Measurements from ENCODE around the gene MAP1LC3B.

The MAP1LC3B gene

DNA sequence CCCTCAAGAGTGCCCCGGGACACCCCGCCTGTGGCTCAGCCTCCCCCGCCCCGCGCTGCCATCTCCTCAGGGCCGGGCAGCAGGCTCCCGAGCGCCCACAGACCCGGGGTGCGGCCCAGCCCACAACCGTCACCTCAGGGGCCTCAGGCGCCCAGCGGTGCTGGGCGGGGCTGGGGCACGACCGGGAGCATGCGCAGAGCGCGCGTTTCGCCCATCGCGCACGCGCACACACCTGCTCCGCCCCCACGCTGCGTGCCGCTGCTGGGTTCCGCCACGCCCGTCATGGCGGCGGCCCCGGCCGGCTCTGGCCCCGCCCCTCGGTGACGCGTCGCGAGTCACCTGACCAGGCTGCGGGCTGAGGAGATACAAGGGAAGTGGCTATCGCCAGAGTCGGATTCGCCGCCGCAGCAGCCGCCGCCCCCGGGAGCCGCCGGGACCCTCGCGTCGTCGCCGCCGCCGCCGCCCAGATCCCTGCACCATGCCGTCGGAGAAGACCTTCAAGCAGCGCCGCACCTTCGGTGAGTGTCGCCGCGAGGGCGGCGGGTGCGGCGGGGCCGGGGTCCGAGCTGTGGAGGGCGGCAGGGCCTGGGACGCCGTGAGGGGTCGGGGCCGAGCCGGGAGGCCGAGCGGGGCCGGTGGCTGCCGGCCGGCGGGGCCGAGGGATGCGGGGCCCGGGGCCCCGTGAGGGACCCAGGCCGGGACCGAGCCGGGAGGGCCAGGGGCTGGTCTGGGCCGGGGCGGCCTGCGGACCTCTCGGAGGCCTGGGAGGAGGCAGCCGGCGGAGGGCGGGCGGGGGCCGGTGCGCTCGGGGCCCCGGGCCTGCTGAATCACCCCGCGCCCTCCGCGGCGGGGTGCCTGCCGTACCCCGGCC lies at the start of gene MAP1LC3B:
Gene MAP1LC3B (plus strand): TSS at position 387 of the 871 bp plus-strand sequence. CDS start 92 bp downstream, at position 479.
- peak; percentile 91 for DNase-seq

DNA sequence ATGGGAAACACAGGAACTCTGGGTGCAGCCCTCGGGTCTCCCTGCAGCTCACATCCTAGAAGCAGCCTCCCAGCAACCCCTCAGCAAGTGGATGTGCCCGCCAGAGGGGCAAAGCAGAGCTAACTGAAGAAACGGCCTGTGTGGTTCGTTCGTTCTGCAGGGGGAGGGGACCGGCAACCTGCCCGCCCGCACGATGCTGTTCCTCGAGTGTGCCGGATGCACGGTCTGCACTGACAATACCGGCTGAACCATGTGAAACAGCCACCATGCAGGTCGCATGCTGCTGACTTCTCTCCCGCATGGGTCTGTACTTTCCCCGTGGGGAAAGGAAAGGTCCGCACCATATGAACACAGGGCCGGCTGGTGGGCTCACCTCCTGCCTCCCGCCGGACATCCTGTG lies 49.6 kb upstream of the MAP1LC3B start:
- DNase-seq: no peak

DNA sequence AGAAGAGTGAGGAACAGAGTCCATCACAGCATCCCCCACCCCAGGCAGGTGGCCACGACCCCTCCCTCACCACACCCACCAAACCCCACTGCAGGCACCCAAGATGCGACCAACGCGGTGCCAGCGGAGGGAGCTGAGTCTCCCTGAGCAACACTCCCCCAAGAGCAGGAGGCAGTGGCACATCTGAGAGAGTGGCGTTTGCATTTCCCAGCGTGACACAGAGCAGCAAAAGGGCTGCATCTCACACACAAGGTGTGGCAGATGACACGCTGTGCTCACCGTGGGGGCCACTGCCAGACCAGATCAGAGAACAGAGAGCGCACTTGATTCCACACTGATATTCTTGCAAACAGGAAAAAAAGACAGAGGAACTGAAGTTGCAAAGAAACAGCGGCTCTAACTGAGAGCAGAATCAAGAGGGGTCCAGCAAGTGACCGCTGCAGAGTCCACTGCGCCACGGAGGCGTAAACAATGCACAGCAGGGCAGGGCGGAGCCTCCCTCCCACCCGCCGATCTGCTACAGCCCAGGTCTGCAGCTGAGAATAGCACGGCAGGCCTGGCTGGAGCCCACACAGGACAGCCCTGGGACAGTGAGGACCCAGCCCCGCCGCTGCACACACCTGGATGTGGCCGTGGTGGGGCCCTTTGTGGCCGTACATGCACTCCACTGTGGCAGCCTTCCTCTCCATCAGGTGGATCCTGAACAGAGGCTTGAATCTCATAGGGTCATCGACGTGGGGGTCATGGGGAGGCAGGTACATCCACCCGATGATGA lies 49.0 kb upstream of the MAP1LC3B start:
- no peak for DNase-seq

DNA sequence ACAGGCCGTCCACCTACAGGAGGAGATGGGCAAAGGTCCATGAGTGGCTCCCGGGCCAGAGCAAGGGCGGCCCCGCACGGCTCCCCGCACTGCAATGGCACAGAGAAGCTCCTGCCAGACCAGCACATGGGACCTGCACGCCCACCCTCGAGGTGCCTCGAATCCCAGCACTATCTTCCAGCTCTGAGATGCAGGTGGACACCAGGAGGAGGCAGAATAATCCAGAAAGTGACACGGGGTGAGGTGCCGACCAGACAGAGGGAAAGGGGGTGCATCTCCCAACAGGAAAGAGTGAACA lies 48.4 kb upstream of the MAP1LC3B start:
- no peak for DNase-seq

DNA sequence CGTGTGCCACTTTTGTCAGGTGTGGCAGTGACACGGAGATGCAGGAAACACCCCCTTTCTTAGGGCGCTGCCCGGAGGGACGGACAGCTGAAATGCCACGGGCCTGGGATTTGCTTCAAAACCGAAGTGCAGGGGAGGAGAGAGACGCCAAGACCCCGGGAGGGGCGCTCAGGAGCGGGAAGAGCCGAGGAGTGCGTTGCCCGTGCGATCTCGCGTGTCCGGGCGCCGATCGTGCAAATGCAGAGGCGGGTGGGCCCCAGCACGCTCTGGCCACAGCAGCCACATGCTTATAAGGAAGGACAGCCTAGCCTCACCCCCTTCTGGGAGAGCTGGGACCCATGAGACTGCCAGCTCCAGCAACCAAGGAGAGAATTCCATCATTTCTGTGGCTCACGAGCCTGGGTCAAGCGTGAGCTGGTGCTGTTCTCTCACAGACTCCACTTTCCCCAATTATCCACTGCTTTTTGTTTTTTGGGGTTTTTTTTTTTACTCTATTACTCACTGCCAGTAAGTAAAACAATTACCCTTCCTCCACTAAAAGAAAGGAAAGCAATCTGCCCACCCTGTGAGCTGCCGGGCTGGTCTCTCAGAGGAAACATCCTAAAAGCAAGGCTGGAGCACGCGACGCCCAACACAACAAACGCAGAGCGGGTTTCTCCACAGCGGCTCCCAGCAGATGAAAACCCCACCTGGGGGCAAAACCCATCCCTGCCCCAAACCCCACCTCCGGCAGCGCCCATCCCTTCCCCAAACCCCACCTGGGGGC lies 47.8 kb upstream of the MAP1LC3B start:
- no peak for DNase-seq

DNA sequence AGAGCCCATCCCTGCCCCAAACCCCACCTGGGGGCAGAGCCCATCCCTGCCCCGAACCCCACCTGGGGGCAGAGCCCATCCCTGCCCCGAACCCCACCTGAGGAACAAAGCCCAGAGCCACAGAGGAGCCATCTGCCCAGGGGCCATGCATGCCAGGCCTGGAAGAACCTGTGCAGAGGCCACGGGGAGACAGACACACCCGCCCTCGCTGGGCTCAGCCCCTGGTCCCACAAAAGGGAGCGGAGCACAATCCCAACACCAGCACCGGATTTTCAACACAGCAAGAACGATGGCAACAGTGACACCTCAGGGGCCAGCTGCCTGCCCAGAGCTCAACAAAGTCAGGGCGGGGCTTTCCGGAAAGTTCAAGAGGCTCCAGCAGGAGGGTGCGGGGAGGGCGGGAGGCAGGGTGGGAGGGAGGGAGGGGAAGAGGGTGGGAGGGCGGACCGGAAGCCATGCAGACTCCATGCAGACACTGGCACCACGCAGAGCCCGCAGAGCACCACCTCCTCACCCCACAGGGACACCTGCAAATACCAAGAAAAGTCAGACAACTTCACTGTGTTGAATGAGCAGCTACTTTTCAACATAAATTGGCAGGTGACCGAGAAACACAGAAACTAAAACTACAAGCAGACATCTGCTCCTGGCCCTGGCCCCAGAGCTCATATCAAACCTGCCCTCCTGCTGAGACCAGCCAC lies 47.1 kb upstream of the MAP1LC3B start:
- DNase-seq: no peak

DNA sequence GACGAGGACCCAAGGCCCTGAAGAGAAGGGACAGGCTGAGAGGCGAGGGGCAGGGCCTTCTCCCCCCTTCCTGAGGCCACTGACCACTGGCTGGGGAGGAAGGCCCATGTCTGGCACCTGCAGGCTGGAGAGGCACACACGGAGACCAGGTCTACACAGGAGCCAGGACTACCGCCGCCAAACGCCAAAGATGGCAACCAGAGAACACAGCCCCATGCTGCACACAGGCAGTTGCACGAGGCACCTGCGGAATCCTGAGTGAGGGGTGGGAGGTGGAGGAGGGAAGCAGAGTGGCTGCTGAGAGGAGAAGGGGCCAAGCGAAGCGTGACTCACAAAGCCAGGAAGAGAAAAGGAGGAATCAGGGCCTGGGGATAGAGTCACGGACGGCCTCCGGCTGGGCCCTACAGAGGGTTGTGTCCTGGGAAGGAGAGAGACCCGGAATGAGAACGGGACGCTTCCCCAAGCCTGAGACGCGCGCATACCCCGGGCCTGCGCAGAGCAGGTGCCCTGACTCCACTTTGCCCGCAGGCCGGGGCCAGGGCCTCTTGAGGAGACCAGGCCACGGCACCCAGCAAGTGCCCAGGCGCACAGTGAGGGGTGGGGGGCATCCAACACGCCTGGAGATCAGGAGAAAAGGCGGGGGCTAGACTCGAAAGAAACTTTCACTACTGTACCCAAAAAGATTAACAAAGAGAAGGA lies 46.3 kb upstream of the MAP1LC3B start:
- no peak for DNase-seq

DNA sequence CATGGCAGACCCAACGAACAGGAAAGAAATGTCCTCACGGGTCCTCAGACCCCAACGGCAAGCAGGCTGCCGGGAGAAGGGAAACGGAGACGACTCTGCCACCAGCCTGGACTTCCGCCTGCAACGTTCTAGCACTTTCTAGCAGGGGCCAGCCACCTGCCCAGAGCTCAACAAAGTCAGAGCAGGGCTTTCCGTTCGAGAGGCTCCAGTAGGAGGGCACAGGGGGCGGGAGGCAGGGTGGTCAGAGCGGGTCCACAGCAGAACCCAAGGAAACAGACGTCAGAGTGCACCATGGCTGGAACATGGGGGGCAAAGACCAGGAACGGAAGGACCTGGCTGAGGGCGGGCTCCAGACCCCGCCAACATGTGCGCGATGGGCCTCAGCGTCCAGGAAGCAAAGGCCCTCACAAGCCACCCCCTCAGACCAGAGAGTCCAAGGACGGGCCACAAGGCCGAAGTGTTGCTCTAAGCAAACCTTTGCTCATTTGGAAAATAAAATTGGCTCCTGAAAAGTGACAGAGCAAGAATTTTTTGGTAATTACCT lies 45.5 kb upstream of the MAP1LC3B start:
- DNase-seq: no peak

DNA sequence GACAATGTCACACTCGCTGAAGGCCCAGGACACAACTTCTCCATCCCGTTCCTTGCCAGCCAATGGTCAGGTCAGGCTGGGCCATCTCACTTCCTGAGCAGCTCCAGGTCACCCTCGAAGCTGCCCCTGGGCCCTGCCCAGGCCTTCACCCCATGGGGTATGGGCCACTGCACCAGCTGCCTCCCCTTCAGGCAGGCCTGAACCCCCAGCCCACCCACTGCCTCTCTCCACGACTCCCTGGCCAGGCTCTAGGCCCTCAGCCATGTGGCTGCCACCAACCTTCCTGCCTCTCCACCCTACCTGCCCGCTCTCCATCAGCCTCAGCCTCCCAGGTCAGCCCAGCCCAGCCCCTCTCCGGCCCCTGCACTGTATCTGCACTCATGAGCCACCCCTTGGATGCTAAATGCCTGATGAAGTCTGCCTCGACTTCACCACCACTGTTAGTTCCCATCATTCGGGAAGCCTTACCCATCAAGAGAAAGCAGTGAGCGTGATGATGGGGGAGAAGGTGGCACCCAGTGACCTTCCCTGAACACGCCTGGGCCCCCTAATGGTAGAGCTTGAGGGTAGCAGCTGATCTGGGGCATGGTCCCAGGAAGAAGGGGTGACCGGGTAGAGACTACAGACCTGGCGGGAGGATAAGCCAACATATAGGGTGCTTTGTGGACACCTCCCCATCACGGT lies 44.1 kb upstream of the MAP1LC3B start:
- DNase-seq: no peak

DNA sequence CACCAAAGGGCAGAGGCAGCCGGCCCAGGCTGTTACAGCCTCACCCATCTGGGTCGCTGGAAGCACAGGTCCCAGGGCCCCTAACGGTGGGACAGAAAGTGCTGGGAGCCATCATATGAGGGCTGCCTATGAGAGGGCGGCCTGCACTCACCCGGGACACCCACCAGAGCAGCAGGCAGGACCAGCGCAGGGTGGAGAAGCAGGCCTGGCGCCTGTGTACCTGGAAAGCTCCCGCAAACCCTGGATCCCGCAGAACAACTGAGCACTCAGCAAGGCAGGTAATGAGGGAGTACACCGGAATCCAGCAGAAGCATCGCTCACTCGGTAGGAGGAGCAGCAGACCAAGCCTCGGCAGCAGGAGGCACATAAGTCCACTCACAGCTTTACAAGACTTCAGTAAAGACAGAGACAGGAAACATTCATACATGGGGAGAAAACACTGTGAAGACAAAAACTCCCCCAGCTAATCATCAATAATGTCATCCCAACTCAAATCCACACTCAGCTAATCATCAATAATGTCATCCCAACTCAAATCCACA lies 43.4 kb upstream of the MAP1LC3B start:
- no peak for DNase-seq

DNA sequence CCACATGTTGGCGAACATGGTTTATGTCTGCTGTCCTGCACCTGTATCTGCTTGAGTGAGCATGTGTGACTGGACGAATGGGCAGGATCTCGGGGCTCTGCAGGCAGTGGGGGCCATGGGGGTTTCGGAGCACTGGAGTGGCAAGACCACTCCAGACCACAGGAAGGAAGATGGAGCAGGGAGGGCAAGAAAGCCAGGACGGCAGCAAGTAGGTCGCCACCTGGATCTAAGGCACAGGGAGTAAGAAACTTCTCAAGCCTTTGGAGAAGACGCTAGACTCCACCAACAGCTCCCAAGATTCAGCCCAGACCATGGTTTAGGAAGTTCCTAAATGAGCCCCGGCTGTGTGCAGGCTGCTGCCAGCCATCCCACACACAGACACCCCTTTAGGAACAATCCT lies 42.1 kb upstream of the MAP1LC3B start:
- DNase-seq: no peak

DNA sequence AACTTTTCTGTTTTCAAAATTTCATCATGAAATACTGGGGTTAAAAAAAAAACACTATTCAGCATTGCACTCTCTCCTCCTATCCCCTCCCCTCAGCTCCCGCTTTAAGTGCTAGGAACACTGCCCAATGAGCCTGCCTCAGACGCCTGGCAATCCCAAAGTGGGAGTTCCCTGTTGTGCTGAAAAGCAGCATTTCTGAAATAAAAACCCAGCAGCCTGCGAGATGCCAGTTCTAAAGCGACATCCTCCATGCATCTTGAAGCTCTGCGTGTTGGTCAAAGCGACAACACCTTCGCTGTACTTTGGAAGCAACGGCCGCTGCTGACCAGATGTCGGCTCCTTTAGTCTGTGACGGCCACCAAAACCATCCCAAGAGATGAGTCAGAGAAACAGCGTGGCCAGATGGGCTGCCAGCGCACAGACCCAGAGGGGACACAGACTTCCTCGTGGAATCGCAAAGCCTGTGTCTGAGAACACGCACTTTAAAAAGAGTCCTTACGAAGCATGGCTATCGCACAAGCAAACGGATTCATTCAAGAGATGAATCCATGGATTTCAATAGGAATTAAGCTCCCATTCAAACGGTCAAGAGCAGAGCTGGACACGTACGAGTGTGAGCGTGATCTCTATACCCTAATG lies 41.3 kb upstream of the MAP1LC3B start:
- DNase-seq: no peak

DNA sequence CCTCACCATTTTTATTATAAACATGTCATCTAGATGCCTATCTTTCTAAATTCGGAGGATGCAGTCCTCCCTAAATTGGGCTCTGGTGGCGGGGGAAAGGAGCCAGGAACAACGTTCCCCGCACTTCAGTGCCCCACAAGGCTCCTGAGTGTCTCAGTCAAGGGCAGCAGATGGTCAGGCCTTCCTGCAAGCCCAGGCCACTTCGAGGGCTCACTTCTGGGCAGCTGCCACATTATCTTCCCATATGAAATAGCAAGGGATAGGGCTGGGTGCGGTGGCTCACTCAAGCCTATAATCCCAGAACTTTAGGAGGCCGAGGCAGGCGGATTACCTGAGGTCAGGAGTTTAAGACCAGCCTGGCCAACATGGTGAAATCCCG lies 40.8 kb upstream of the MAP1LC3B start:
- DNase-seq: no peak

DNA sequence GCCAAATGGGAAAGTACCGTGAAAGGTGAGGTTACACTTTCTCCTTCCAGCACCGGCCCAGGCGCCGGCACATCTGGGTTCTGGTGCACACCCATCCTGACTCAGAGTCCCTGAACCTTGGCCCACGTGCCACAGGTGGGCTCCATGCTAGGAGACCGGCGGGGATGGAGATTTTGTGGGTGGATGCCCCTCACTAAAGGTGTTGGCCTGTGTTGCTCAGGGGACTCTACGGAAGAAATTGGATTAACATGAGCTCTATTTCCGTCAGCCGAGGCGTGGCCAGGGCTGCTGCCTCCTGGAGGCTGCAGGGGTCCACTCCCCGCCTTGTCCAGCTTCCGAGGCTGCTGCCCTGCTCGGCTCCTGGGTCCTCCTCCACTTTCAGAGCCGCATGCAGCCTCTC lies 39.3 kb upstream of the MAP1LC3B start:
- no peak for DNase-seq

DNA sequence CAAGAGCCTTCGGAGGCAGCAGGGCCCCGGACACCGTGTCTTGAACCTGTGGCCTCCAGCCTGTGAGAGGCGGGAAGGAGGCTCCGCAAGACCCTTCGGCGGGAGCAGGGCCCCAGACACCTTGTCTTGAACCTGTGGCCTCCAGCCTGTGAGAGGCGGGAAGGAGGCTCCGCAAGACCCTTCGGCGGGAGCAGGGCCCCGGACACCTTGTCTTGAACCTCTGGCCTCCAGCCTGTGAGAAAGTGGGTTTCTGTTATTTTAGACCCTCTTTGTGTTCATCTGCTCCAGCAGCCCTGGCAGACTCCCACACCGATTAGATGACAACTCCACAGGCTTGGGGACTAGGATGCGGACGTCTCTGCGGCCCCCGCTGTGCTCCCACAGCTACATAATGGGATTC lies 38.5 kb upstream of the MAP1LC3B start:
- DNase-seq: no peak

DNA sequence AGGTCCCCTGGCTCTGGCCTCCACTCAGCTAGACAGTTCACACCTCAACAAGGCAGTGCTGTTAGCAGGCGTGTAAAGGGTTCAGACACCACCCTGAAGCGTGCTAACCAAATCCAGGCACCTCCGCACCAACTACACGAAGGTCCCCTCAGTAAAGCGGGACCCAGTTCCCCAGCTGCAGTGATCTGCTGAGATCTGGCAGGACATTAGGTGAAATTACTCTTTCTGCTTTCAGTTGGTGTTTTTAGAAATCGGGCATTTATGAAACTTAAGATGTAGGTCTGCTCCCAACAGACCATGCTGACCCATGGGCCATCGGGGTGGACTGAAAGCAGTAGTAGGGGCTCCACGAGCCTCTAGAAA lies 35.7 kb upstream of the MAP1LC3B start:
- DNase-seq: no peak

DNA sequence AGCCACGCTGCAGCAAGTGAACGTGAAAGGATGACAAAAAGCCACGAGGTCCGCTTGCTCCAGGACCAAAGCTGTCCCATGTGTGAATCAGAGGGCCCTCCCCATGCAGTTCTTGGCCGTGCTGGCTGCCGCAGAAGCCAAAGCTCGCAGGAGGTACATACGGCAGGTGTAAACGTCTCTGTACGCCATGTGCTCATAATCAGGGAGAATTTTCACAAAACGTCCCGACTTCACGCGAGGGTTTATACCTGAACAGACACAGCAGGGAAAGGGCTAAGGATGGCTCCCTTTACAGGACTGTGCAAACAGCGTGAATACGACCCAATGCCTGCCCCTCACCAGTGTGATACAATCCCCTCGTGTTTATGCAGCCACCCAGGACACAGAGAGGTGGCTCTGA lies 33.9 kb upstream of the MAP1LC3B start:
- no peak for DNase-seq

DNA sequence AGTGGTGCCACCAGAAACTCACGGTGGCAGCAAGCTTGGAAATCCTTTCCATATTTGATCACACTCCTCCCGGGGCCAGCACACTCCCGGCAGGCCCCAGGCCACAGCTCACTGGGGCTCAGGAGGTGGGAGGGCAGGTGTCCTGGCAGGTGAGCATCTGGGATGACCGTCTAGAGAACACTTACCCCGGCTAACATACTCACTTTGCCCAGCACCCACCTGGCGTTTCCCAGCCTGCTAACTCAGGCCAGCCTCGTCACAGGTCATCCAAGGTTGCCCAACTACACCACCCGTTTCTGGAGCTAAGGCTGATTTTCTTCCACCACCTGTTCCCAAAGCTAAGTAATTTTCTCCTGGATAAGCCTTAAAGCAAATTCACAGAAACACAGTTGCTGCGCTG lies 33.4 kb upstream of the MAP1LC3B start:
- no peak for DNase-seq

DNA sequence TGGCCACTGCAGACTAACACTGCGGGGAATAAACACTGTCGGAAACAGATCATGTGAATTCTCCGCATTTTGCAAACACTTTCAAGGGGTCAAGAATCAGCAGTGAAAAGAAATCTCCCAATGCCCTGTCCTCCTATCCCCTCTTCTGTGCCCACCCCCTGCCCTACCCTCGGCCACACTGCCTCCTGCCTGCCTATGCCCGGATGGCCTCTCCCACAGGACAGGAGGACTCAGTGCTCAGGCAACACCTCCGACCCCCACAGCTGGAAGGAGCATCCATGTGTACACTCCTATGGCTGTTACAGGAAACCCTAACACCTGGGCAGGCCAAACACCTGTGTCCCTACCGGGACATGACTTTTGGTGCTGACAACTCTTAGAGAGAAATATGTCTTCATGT lies 33.0 kb upstream of the MAP1LC3B start:
- no peak for DNase-seq

DNA sequence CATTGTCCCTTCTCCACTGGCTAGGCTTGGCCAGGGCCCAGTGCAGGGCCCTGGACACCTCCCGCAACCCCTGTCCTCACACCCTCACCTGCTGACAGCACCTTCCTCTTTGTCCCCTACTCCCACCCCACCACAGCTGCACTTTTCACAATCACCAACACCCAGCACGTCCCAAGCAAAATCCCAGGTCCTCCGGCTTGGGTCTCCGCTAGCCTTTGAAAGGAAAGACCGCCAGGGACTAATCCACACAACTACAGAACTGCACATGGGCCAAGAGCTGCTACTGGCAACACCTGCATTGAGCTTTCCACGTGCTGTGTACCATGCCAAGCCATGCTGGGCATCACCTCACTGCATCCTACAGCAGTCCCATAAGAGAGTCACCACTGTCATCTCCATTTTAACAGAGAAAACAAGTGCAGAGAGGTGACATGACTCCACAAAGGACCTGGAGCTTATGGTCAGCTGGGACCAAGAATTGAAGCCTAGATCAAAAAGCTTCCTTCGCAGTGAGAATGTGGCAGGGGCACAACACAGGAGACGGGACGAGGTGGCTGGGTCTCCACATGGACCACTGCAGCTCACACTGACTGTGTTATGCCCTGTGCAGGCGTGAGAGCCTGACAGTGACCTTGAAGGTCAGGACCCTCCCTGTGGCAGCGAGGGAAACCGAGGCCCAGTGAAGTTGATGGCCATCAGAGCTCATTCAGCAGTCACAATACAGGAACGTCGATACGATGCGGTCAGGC lies 31.1 kb upstream of the MAP1LC3B start:
- no peak for DNase-seq
